KMS-11 (cell line): ENCODE measurements around the gene RALGPS1.

Experiments
- H2AFZ ChIP-seq: fragments of 200-600 bp; sonication (generic); 2 replicates; pipeline ENCODE4 v1.6.1; 2016; ENCODE audit warnings: antibody characterized with exemption, mixed run types, low read depth
- H3K27ac ChIP-seq: fragments of 200-600 bp; sonication (generic); 2 replicates; pipeline ENCODE4 v1.6.1; 2016; ENCODE audit warnings: mild to moderate bottlenecking, mixed run types
- H3K27me3 ChIP-seq: fragments of 200-600 bp; sonication (generic); 2 replicates; pipeline ENCODE4 v1.6.1; 2017; ENCODE audit warnings: mild to moderate bottlenecking, low read depth, mixed run types, moderate library complexity; ENCODE audit not compliant: insufficient read depth
- H3K36me3 ChIP-seq: fragments of 200-600 bp; sonication (generic); 2 replicates; pipeline ENCODE4 v1.6.1; 2017; ENCODE audit warnings: mild to moderate bottlenecking, mixed run types; ENCODE audit not compliant: insufficient read depth
- H3K4me1 ChIP-seq: fragments of 200-600 bp; sonication (generic); 2 replicates; pipeline ENCODE4 v1.6.1; 2016; ENCODE audit warnings: mild to moderate bottlenecking, low read depth, mixed run types; ENCODE audit not compliant: poor library complexity, severe bottlenecking
- H3K4me2 ChIP-seq: fragments of 200-600 bp; sonication (generic); 2 replicates; pipeline ENCODE4 v1.7.0; 2016; ENCODE audit warnings: mild to moderate bottlenecking, mixed run types
- H3K4me3 ChIP-seq: fragments of 200-600 bp; sonication (generic); IDR thresholded peaks from 2 replicates; pipeline ENCODE4 v1.6.1; 2017; ENCODE audit warnings: low read depth, low read length, mixed read lengths; ENCODE audit not compliant: insufficient read depth
- H3K79me2 ChIP-seq: fragments of 200-600 bp; sonication (generic); 2 replicates; pipeline ENCODE4 v1.6.1; 2016; ENCODE audit warnings: low read depth, mixed run types; ENCODE audit not compliant: insufficient read depth
- H3K9ac ChIP-seq: fragments of 200-600 bp; sonication (generic); 2 replicates; pipeline ENCODE4 v1.6.1; 2016; ENCODE audit warnings: mild to moderate bottlenecking, mixed run types
- H4K20me1 ChIP-seq: fragments of 200-600 bp; sonication (generic); 2 replicates; pipeline ENCODE4 v1.6.1; 2016; ENCODE audit warnings: mild to moderate bottlenecking, mixed run types; ENCODE audit not compliant: insufficient read depth
- TF ChIP-seq, protein P1 (sequence below): fragments of 200-600 bp; sonication (generic); conservative IDR thresholded peaks from 2 replicates; pipeline ENCODE4 v1.6.1; 2017; ENCODE audit warnings: low read depth, mild to moderate bottlenecking, antibody characterized with exemption, low read length, moderate library complexity, mixed read lengths

RALGPS1 gene

GRCh38 chr9:127249877-127250276, 335.3 kb downstream of the RALGPS1 start:
- H3K27me3 ChIP-seq: no peaks in the 10 kb centered on the region
- TF ChIP-seq, protein P1, sequence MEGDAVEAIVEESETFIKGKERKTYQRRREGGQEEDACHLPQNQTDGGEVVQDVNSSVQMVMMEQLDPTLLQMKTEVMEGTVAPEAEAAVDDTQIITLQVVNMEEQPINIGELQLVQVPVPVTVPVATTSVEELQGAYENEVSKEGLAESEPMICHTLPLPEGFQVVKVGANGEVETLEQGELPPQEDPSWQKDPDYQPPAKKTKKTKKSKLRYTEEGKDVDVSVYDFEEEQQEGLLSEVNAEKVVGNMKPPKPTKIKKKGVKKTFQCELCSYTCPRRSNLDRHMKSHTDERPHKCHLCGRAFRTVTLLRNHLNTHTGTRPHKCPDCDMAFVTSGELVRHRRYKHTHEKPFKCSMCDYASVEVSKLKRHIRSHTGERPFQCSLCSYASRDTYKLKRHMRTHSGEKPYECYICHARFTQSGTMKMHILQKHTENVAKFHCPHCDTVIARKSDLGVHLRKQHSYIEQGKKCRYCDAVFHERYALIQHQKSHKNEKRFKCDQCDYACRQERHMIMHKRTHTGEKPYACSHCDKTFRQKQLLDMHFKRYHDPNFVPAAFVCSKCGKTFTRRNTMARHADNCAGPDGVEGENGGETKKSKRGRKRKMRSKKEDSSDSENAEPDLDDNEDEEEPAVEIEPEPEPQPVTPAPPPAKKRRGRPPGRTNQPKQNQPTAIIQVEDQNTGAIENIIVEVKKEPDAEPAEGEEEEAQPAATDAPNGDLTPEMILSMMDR: no peak
- H3K79me2 ChIP-seq: no peaks in the 10 kb centered on the region
- no peak overlapping the region for H2AFZ ChIP-seq
- peaks cover 5% of the 10 kb centered on the region for H3K4me1 ChIP-seq
- no peak overlapping the region for H3K9ac ChIP-seq
- no peak overlapping the region for H3K4me3 ChIP-seq
- H4K20me1 ChIP-seq: no peaks in the 10 kb centered on the region
- no peak overlapping the region for H3K4me2 ChIP-seq
- no peak overlapping the region for H3K27ac ChIP-seq
- no peaks in the 10 kb centered on the region for H3K36me3 ChIP-seq

GRCh38 chr9:127250896-127251391, 336.4 kb downstream of the RALGPS1 start:
- Histone ChIP-seq H3K36me3 (no peaks in the 10 kb centered on the region), H3K4me1 (no peaks in the 10 kb centered on the region), H3K4me2 (no peak overlapping the region), H3K79me2 (no peaks in the 10 kb centered on the region), H3K9ac (no peak overlapping the region), H3K4me3 (no peak overlapping the region), H3K27me3 (no peaks in the 10 kb centered on the region), H3K27ac (no peak overlapping the region), H4K20me1 (no peaks in the 10 kb centered on the region), H2AFZ (no peak overlapping the region)
- TF ChIP-seq, protein P1: no peak

- Histone ChIP-seq H3K27ac (no peak overlapping the region), H3K9ac (no peak overlapping the region), H3K27me3 (no peaks in the 10 kb centered on the region), H3K4me1 (no peaks in the 10 kb centered on the region), H2AFZ (no peak overlapping the region), H4K20me1 (no peaks in the 10 kb centered on the region), H3K4me2 (no peak overlapping the region), H3K4me3 (no peak overlapping the region), H3K79me2 (no peaks in the 10 kb centered on the region), H3K36me3 (no peaks in the 10 kb centered on the region)
- TF ChIP-seq, protein P1: no peak
Measured at GRCh38 chr9:127252410-127253318, 338.1 kb downstream of the RALGPS1 start.

DNA sequence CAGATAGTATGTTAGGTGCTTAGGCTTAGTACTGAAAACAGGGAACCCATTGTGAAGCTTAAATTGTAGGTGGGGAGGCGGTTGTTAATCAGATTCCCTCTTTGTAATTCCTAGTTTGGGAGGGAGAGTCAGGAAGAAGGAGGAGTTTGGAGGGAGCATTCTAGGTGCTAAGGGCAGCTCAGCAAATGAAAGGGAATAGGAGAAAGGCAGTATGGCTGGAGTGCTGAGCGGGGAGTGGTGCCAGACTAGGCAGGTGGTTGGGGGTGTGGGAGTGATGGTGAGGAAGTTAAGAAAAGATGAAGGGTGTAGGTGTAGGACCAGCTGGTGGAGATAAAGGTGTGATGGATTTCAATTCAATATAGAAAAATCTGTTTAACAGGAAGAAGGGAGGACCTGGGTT, 338.9 kb downstream of the RALGPS1 start:
- TF ChIP-seq, protein P1: no peak
- no peaks in the 10 kb centered on the region for H3K36me3 ChIP-seq
- H3K9ac ChIP-seq: no peak overlapping the region
- no peak overlapping the region for H3K4me3 ChIP-seq
- no peaks in the 10 kb centered on the region for H3K27me3 ChIP-seq
- no peaks in the 10 kb centered on the region for H3K79me2 ChIP-seq
- H3K4me2 ChIP-seq: no peak overlapping the region
- H3K4me1 ChIP-seq: no peaks in the 10 kb centered on the region
- H2AFZ ChIP-seq: no peak overlapping the region
- H3K27ac ChIP-seq: no peak overlapping the region
- no peaks in the 10 kb centered on the region for H4K20me1 ChIP-seq
